Inflammatory macrophage (primary cell): Measurements from ENCODE around the gene PRKAG3.
A peak's percentile ranks its signal among the peaks of the same experiment; 100 is the strongest.
"Not testable (repeated sequence)": the region's sequence is repeated elsewhere in the genome, so short reads cannot be mapped to it uniquely, and the experiment has no call there.

Source experiments
- DNase-seq, 2 donors: peaks; one replicate each; pipeline ENCODE4 v3.0.0-alpha.2; 2020 to 2022

PRKAG3 gene

DNA sequence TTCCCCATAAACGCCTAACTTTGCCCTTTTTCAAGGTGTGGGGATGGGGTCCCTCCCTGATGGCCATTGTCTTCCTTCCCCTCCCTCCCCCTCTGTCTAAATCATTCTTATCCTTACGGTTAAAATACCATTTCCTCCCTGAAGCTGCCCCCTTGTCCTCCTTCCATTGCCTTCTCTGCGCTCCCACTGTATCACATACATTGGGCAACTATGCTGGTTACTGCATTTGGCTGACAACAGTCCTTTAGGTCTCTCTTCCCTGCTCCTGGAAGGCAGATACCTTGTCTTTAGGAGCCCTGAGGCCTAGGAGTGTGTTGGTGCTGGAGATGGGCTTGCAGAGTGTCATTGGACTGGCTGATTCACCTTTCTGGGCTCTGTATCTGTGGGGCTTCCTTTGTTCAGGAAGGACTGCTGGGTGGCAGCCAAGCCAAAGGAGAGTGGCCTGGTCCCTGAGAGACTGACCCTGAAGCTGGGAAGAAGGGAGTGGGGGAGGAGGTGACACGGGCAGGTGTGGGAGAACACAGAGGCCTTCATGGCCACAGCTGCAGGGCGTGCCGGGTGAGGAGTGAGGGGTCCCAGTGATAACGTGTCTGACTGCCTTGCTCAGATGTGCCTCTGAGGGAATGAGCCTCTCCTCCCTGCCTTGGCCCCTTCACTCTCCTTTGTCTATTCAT is 30.2 kb upstream of the PRKAG3 start:
- DNase-seq = no peak

DNA sequence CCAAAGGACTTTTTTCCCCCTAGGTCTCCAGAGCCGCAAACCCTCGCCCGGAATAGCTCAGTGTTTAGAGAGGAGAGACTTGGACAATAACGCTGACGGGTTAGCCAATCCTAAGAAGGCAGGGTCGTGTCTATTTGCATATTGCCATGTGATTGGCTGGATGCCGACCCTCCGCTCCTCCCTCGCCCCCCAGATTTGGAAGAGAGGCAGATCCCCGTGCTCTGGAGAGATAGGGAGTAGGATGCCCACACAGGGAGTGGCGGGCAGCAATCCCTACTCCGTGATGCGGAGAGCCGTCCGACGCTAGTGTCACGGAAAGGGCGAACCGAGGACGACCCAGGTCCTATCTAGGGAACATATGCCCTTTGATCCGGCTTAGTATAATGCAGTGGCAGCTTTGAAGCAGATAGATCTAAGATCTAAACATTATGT is 29.4 kb upstream of the PRKAG3 start:
- no peak for DNase-seq

DNA sequence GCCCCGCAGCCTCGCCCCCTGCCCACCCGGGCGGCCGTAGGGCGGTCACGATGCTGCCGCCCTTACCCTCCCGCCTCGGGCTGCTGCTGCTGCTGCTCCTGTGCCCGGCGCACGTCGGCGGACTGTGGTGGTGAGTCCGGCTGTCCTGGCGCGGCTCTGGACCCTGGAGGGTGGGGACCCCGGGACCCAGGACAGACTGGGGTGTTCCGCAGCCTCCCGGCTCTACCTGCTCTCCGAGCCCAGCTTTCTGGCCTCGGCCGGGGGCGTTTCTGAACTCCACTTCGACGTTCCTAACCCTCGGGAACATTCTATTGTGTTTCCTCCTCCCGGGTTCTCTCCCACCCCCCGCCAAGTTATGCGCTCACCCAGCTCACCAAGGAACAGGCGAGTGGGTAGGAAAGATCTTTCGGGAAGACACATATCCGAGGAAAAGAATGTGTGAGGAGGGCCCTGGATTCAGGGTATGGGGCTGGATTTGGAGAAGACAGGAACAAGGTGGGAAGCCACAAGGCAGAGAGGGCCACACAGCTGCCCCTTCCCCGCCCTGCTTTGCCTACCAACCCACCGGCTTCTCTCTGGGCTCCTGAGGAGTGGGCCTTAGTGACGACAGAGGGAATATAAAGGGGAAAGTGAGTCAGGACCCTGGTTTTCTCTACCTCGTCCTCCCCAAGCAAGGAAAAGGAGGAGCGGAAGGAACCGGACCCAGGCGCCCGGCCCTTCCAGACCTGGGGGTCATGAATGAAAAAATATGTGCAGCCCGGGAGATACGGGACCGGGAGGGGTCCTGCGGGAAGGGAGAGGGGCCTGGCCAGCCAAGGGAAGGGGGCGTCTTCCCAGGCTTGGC is 28.6 kb upstream of the PRKAG3 start:
- no peak for DNase-seq

DNA sequence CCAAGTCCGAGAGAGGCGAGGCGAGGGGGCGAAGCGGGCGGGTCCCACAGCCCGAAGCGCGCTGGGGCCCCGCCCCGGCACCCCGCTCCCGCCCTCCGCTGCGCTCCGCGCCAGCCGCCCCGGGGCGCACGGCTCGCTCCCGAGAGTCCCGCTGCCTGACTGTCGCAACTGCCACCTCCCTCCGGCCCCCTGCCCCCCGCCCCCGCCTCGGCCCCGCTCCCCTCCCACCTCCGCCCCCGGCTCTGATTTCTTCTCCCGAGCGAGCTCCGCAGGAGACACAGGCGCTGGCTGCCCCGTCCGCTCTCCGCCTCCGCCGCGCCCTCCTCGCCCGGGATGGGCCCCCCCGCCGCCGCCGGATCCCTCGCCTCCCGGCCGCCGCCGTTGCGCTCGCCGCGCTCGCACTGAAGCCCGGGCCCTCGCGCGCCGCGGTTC is 28.0 kb upstream of the PRKAG3 start, which contains the start of gene WNT6:
WNT6 (plus strand) TSS at position 250 of the 432 bp plus-strand sequence. CDS start 233 bp downstream, outside the sequence.
- DNase-seq = no peak

DNA sequence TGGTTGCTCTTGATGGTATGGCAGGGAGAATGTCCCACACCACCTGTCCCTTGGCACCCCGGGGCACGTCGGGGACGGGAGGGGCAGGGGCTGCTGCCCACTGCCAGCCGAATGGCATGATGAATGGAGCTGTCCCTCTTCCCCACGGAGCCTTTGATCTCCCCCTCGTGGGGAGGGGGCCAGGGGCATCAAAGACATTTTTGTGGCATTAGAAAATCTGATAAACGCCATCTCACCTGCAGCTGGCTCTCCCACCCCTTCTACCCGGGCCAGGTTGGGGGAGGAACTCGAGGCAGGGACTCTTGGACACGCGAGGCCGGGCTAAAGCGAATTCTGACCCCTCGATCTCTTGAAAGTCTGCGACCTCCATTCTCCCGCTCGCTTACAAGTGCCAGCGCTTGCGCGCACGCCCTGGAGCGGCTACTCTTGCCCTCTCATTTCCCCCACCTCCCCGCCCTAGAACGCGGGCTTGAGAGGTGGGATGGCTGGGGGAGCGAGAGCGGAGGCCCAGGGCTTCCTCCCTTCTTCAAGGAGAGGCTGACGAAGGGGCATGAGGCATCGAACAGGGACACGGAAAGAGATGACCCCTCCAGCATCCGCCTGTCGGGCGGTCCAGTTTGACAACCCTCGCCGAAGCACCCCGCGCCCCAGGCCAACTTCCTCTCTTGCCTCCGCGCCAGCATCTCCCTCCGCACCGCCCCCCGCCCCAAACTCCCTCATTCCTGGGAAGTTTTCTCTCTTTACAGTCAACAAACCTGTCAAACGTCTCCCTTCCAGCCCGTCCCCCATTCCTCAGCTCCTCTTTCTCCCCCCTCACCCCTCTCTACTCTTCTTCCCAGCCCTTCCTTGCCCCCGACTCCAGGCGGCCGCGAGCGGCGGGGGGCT is 27.3 kb upstream of the PRKAG3 start:
- DNase-seq = no peak

DNA sequence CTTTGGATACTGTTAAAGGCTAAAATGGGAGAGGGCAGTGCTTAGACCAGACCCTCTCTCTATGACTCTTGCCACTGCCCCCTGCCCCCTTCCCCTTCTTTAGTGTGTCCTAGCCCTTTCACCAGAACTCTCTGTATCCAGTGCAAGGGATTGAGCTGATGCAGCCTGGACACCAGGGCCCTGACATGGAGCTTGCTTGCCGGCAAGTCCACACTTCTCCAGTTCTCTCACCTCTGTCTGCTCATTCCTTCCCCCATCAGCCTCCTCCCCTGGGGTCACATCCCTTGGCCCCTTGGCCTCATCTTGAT is 26.5 kb upstream of the PRKAG3 start:
- DNase-seq = no peak

DNA sequence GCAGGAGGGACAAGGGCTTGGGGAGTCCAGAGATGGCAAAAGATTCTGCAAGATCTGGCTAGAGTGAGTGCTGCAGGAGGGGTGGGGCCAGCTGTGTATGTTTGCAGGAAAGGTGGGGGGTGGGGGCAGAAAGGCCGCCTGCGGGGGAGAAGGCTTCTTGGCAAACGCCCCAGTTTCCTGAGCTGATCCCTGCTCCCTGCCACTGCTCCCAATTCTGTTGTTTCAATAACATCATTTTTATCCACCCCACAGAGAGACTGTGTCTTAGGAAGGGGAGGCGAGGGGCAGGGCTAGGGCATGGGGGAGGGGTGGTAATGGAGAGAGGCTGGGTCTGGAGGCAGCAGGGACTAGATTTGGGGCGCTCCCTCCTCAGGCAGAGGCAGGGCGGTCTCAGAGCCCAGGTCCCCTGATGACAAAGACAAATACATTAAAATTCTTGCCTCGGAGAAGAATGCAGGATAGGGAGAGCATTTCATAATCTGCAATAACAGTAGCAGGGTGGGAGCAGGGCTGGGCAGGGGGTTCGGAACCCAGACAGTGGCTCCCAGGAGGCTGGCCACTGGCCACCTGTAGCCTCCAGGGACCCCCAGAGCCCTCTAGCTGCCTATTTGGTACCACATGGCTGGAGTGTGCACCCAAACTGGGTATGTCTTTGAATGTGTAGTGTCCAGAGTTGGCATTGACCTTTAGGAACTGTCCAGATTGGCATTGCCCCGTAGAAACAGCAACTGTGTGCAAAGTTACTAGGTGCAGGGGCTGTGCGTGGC is 26.0 kb upstream of the PRKAG3 start:
- no peak for DNase-seq

DNA sequence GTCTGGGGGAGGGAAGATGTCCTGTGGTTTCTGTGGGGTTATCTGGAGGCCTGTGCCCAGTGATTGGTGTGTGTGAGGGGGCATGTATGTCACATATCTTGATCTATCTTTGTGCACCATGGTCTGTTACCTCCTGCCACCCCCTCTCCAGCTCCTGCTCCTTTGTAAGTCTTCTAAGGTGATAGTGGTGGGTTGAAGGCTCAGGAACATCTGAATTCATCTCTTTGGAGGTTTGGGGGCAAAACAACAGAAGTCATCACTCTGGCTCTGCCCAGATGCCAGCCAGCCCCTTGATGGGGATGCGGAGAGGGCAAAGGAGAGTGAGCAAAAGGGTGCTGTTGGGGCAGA is 25.3 kb upstream of the PRKAG3 start:
- DNase-seq = no peak

DNA sequence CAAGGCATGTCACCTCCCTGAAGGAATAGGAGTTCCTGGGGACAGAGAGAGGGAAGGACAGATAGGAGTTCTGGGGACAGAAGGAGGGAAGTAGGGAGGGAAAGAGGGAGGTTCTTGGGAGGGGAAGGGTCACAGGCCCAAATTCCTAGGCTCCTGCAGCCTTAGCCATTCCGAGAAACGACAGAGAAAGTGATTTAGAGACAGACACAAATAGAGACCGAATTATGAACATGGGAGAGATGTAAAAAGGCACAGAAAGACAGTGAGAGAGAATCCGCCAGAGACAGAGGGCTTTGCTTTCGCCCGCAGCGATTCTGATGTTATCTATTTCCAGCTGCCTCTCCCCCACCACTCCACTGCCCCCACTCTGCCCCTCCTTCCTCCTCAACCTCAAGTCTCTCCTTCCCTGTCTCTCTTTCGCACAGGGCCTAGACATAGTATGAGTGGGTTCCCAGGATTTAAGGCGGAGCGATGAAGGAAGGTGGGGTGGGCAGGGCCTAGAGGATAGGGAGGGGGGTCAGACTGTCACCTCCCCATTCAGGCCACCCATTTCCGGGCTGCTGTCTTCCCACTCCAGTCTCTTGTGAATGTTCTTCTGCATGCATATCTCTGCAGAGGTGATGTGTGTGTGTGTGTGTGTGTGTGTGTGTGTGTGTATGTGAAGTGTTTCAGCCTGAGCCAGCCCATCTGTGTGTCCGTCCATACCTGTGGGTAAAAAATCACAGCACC is 24.7 kb upstream of the PRKAG3 start:
- DNase-seq = no peak

DNA sequence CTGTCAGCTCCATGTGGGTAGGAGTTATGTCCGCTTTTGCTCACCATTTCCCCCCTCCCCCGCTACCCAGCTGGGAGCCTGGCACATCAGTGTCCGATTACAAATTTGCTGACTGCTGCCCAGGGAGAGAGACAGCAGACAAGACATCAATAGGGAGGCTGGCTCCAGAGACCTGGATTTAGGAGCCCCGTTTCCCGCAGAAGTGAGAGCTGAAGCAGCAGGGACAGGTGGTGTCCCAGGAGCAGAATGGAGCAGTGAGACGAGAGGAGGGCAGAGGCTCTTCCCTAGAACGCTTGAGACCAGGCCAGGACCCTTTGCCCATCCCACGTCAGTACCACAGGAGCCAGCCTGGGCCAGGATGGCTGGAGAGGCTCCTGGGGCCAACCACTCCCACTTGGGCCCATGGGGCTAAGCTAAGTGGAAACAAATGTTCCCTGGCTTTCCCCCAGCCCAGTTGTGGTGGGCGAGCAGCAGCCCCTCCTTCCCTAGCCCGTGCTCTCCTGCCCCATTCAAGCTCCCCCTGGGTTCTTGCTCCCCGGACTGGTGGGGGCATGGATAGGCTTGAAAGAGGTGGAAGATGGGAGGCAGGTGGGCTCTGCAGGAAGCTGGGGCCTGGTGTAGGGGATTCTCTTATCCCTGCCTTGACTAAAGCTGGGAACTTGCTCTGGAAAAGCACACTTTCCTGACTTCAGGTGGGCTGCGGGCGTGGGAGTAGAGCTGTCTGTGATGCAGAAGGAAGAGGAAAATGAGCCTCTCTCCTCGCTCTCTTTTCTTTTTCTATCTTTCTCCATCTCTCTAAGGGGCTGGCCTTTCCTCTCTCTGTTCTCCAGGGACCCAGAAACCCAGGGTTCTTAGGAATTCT is 23.9 kb upstream of the PRKAG3 start:
- no peak for DNase-seq

DNA sequence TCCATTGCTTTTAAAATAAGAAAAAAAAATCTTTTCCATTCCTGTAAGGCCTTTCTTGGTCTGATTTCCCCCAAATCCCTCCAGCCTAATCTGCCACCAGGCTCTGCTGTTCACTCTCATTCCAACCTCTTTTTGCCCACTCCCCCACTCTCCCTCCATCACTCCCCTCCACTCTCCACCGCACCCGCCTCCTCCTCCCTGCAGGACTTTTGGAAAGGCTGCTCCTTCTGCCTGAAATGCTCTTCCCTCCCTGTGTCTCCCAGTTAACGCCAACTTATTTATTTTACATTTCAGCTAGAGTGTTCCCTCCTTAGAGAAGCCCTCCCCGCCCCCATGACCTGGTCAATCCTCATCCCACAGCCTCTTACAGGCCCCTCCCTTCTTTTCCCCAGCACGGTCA is 23.3 kb upstream of the PRKAG3 start:
- no peak for DNase-seq

DNA sequence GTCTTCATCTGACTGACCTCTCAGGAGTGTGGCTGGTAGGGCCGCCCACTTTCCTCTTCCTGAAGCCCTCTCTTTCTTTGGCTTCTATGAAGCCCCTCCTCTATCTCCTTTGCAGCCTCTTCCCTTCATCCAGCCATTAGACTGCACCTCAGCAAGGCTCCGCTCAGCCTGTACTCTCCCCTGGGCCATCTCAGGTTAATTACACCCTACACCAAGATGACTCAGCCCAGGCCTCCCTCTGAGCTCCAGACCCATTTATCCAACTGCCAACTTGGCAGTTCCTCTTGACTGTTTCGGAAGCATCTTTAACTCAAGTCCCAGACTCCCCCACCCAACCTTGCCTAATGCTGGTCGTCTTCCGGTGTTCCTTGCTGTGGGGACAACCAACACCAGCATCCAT is 22.2 kb upstream of the PRKAG3 start:
- no peak for DNase-seq

DNA sequence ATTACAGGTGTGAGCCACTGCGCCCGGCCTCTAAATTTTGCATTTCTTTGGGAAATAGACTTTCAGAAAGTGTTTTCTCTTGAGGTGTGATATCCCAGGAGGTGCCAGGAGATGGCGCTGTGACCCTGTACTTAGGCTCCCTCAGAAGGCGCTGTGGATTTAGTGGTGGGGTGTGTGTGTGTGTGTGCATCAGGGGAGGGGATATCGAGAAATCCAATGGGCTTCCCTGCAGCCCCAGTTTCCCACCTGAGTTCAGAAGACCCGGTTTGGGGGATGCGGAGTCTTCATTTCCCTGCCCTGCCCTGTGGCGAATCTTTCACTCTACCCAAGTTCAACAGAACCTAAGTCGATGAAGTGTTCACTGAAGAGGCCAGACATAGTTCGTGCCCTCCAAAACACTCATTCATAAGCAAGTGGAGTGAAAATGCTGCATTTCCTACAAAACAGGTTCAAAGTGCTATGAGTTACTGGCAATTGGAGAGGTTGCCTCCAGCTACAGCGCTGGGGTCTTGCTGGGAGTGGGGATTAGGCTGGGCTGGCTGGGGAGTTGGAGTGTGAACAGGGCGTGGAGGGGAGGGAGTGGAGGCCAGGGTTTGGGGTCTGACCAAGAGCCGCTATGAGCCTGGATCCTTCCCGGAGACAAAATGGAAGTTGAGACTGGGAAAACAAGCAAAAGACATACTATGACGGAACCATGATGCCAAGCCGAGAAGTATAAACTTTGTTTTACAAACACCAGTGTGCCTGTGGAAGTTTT is 21.5 kb upstream of the PRKAG3 start:
- DNase-seq = peak; percentile 55 to 75

DNA sequence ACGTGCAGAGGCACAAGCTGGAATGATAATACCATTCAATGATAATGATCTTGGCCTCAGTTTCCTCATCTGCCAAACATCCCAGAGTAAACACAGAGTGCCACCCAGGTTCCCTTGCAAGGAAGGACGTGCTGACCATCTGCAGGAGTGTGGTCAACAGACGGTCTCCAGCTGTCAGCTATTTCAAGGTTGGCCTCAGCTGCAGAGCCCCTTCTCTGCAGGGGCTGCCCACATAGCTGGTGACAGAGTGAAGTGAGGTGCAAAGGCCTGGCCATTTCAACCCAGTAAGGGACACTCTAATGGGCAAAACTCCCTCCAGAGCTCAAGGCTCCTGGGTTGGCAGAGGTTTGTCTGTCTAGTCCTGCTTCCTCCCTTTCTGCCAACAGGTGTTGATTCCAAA is 19.7 kb upstream of the PRKAG3 start:
- DNase-seq = no peak

DNA sequence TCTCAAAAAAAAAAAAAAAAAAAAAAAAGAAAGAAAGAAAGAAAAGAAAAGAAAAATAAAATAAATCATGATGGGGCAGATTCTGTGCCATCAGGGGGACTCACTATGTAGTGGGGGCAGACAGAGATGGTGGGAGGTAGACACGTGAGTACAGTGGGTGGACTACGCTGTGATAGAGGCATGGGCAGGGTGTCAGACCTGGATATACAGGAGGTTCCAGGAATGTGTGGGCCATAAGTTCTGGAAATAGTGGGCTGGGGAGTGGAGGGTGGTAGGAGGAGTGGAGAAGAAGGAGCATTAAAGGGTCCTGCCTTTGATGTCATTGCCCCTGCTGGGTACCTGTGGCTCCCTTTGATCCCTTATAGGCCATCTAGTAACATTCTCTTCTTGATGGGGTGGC is 19.2 kb upstream of the PRKAG3 start:
- no peak for DNase-seq

DNA sequence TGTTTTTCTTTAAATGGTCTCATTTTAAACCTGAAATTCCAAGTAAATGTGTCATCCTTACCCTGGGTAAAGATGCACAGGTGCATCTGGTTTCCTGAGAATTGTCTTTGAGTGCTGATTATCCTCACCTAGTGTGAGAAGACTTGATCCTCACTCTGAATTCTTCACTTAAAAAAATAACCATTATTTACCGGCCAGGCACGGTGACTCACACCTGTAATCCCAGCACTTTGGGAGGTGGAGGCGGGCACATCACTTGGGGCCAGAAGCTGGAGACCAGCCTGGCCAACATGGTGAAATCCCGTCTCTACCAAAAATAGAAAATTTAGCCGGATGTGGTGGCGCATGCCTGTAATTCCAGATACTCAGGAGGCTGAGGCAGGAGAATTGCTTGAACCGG is 18.1 kb upstream of the PRKAG3 start:
- DNase-seq = no peak

DNA sequence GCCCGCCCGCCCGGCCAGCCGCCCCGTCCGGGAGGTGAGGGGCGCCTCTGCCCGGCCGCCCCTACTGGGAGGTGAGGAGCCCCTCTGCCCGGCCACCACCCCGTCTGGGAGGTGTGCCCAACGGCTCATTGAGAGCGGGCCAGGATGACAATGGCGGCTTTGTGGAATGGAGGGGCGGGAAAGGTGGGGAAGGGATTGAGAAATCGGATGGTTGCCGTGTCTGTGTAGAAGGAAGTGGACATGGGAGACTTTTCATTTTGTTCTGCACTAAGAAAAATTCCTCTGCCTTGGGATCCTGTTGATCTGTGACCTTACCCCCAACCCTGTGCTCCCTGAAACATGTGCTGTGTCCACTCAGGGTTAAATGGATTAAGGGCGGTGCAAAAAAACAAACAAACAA is 15.4 kb upstream of the PRKAG3 start:
- not testable (repeated sequence) for DNase-seq

DNA sequence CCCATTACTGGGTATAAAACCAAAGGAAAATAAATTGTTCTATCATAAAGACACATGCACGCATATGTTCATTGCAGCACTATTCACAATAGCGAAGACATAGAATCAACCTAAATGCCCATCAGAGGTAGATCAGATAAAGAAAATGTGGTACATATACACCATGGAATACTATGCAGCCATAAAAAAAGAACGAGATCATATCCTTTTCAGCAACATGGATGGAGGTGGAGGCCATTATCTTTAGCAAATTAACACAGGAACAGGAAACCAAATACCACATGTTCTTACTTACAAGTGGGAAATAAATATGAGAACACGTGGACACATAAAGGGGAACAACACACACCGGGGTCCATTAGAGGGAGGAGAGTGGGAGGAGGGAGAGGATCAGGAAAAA is 12.7 kb upstream of the PRKAG3 start:
- DNase-seq = not testable (repeated sequence)

DNA sequence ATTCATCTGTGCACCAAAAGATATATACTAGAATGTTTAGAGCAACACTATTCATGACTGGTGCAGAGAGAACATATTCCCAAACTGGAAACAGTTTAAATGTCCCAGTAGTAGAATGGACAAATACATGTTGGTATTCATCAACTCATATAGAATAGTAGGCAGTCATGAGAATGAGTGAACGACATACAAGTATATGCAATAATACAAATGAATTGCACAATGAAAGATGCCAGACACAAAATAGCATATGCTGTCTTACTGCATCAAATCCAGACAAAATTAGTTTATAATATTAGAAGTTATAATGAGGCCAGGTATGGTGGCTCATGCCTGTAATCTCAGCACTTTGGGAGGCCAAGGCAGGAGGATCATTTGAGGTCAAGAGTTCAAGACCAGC is 8.3 kb upstream of the PRKAG3 start:
- peak in 1 of 2 donors; percentile 48 for DNase-seq

DNA sequence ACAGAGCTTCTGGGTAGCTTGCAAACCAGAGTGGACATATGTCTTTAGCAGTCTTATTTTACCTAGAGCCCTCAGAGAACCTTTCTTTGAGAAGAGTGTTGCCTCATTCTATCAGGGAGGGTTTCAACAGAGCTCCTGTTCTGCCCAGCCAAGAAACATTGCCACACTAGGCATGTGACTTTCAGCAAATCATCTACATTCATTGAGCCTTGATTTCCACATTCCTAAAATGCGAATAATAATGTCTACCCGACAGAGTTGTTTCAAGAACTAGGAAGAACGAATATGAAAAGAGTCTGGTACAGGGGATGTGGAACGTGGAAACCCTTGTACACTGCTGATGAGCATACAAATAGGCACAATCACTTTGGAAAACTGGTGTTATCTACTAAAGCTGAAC is 7.8 kb upstream of the PRKAG3 start:
- DNase-seq = peak; percentile 82 to 93
